ENCODE data around the gene CHD6. TPM values are rescaled to one million over a fixed set of nuclear protein-coding genes. Genes with fewer than 3 reads are reported as not detected.

CHD6 gene
- total and polyA plus RNA-seq, 2 of the 13 experiments (the other 11 are each of a cell fraction or from before 2014, with no cell fraction given): 14.4 to 52.0 TPM

DNA sequence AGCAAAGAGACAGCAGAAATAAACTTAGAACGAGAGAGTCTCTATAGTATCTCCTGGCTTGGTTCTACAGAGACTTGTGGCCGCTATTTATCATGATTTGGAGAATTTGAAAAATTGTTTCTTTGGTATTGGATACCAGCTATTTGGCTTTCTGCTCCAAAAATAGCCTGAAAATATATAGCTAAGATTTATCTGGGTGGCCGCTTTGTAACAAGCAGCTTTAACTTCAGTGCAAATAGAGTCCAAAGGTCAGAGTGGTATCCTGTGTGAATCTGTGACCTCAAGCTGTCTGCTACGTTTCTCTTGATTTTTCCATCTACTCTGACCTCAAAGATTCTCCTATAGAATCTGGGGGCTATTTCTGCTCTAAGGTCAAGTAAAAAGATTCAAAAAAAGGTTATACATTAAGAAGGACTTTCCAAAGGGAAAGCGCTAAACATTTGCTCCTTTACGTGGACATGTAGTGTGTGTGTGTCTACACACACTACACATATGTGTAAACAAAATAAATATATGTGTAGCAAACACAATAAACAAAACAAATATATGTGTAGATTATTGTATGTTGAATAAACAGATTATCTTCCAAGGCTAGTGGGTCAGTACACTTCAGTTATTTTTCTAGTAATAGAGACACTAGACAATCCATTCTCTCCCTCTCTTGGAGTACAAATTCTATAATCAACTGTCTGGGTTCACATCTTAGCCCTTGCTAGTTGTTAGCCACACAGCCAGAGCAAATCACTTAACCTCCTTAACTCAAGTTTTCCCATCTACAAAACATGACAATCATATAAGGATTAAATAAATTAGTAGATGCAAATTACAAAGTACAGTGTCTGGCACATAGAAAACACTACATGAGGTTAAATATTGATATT is 40.8 kb downstream of the CHD6 start (continued):
- TF ChIP-seq, protein P1, sequence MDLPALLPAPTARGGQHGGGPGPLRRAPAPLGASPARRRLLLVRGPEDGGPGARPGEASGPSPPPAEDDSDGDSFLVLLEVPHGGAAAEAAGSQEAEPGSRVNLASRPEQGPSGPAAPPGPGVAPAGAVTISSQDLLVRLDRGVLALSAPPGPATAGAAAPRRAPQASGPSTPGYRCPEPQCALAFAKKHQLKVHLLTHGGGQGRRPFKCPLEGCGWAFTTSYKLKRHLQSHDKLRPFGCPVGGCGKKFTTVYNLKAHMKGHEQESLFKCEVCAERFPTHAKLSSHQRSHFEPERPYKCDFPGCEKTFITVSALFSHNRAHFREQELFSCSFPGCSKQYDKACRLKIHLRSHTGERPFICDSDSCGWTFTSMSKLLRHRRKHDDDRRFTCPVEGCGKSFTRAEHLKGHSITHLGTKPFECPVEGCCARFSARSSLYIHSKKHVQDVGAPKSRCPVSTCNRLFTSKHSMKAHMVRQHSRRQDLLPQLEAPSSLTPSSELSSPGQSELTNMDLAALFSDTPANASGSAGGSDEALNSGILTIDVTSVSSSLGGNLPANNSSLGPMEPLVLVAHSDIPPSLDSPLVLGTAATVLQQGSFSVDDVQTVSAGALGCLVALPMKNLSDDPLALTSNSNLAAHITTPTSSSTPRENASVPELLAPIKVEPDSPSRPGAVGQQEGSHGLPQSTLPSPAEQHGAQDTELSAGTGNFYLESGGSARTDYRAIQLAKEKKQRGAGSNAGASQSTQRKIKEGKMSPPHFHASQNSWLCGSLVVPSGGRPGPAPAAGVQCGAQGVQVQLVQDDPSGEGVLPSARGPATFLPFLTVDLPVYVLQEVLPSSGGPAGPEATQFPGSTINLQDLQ (CRISPR knock-in tag; IDR thresholded peaks at IDR 0.05): no peak
- TF ChIP-seq ZNF569 (CRISPR knock-in tag; IDR thresholded peaks at IDR 0.05; ENCODE audit: borderline replicate concordance): no peak
- TF ChIP-seq SP1 (IDR thresholded peaks at IDR 0.05): no peak
- TF ChIP-seq SP1 (CRISPR knock-in tag; IDR thresholded peaks at IDR 0.05): no peak
- TF ChIP-seq ZNF510 (CRISPR knock-in tag; IDR thresholded peaks at IDR 0.05; ENCODE audit: low read depth): 0 out of 2 replicates have a peak, but pooled peaks have one; percentile 51
- peak; percentile 91; the same call in 1 of the 2 replicates for TF ChIP-seq ZNF264 (CRISPR knock-in tag; IDR thresholded peaks at IDR 0.05)
- TF ChIP-seq TP53 (CRISPR knock-in tag; conservative IDR thresholded peaks at IDR 0.05): no peak
- peak; percentile 92 for TF ChIP-seq ASH2L (IDR thresholded peaks at IDR 0.05; ENCODE audit: insufficient read length, low read depth, low read length)
- no peak for TF ChIP-seq ATAD3A (CRISPR knock-in tag; IDR thresholded peaks at IDR 0.05)
- peak; percentile 68; the same call in 1 of the 2 replicates for TF ChIP-seq NR2C2 (CRISPR knock-in tag; IDR thresholded peaks at IDR 0.05; ENCODE audit: borderline replicate concordance)
- peak; percentile 81 for TF ChIP-seq FOXA3 (CRISPR knock-in tag; IDR thresholded peaks at IDR 0.05)
- TF ChIP-seq, protein P2, sequence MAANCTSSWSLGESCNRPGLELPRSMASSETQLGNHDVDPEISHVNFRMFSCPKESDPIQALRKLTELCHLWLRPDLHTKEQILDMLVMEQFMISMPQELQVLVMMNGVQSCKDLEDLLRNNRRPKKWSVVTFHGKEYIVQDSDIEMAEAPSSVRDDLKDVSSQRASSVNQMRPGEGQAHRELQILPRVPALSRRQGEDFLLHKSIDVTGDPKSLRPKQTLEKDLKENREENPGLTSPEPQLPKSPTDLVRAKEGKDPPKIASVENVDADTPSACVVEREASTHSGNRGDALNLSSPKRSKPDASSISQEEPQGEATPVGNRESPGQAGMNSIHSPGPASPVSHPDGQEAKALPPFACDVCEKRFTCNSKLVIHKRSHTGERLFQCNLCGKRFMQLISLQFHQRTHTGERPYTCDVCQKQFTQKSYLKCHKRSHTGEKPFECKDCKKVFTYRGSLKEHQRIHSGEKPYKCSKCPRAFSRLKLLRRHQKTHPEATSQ (CRISPR knock-in tag; IDR thresholded peaks at IDR 0.05; ENCODE audit: borderline replicate concordance): no peak
- TF ChIP-seq, protein P3, sequence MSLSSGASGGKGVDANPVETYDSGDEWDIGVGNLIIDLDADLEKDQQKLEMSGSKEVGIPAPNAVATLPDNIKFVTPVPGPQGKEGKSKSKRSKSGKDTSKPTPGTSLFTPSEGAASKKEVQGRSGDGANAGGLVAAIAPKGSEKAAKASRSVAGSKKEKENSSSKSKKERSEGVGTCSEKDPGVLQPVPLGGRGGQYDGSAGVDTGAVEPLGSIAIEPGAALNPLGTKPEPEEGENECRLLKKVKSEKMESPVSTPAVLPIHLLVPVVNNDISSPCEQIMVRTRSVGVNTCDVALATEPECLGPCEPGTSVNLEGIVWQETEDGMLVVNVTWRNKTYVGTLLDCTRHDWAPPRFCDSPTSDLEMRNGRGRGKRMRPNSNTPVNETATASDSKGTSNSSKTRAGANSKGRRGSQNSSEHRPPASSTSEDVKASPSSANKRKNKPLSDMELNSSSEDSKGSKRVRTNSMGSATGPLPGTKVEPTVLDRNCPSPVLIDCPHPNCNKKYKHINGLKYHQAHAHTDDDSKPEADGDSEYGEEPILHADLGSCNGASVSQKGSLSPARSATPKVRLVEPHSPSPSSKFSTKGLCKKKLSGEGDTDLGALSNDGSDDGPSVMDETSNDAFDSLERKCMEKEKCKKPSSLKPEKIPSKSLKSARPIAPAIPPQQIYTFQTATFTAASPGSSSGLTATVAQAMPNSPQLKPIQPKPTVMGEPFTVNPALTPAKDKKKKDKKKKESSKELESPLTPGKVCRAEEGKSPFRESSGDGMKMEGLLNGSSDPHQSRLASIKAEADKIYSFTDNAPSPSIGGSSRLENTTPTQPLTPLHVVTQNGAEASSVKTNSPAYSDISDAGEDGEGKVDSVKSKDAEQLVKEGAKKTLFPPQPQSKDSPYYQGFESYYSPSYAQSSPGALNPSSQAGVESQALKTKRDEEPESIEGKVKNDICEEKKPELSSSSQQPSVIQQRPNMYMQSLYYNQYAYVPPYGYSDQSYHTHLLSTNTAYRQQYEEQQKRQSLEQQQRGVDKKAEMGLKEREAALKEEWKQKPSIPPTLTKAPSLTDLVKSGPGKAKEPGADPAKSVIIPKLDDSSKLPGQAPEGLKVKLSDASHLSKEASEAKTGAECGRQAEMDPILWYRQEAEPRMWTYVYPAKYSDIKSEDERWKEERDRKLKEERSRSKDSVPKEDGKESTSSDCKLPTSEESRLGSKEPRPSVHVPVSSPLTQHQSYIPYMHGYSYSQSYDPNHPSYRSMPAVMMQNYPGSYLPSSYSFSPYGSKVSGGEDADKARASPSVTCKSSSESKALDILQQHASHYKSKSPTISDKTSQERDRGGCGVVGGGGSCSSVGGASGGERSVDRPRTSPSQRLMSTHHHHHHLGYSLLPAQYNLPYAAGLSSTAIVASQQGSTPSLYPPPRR (CRISPR knock-in tag; IDR thresholded peaks at IDR 0.05; ENCODE audit: borderline replicate concordance): no peak
- peak; percentile 69 for TF ChIP-seq KAT8 (CRISPR knock-in tag; IDR thresholded peaks at IDR 0.05)
- no peak; the same call in 1 of the 2 replicates for TF ChIP-seq ATF1 (CRISPR knock-in tag; IDR thresholded peaks at IDR 0.05)
- TF ChIP-seq, protein P4, sequence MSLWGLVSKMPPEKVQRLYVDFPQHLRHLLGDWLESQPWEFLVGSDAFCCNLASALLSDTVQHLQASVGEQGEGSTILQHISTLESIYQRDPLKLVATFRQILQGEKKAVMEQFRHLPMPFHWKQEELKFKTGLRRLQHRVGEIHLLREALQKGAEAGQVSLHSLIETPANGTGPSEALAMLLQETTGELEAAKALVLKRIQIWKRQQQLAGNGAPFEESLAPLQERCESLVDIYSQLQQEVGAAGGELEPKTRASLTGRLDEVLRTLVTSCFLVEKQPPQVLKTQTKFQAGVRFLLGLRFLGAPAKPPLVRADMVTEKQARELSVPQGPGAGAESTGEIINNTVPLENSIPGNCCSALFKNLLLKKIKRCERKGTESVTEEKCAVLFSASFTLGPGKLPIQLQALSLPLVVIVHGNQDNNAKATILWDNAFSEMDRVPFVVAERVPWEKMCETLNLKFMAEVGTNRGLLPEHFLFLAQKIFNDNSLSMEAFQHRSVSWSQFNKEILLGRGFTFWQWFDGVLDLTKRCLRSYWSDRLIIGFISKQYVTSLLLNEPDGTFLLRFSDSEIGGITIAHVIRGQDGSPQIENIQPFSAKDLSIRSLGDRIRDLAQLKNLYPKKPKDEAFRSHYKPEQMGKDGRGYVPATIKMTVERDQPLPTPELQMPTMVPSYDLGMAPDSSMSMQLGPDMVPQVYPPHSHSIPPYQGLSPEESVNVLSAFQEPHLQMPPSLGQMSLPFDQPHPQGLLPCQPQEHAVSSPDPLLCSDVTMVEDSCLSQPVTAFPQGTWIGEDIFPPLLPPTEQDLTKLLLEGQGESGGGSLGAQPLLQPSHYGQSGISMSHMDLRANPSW (CRISPR knock-in tag; IDR thresholded peaks at IDR 0.05; ENCODE audit: borderline replicate concordance): no peak; the same call in 1 of the 2 replicates
- peak; percentile 51 for TF ChIP-seq BCL6 (CRISPR knock-in tag; IDR thresholded peaks at IDR 0.05)

Measured in HepG2 (cell line).